Suprapubic skin (tissue), 4 donors: ENCODE results near the gene OR4D9. TPM values are rescaled to one million over a fixed set of nuclear protein-coding genes. Genes with fewer than 3 reads are reported as not detected.
A peak's percentile ranks its signal among the peaks of the same experiment; 100 is the strongest.

Source experiments
- DNase-seq, 2 donors: peaks; one replicate each; pipeline ENCODE4 v3.0.0-alpha.2; 2019; ENCODE audit warnings: low spot score in 2 of 2
- H3K27ac ChIP-seq: fragments of 200-600 bp; sonication (generic); one replicate; pipeline ENCODE4 v1.5.1; 2019
- H3K27me3 ChIP-seq: fragments of 200-600 bp; sonication (generic); one replicate; pipeline ENCODE4 v1.5.1; 2019
- H3K36me3 ChIP-seq: fragments of 200-600 bp; sonication (generic); one replicate; pipeline ENCODE4 v1.5.1; 2019
- H3K4me1 ChIP-seq: fragments of 200-600 bp; sonication (generic); one replicate; pipeline ENCODE4 v1.5.1; 2019
- H3K4me3 ChIP-seq: fragments of 200-600 bp; sonication (generic); one replicate; pipeline ENCODE4 v1.5.1; 2019; ENCODE audit warnings: mild to moderate bottlenecking
- H3K9me3 ChIP-seq: fragments of 200-600 bp; sonication (generic); one replicate; pipeline ENCODE4 v1.5.1; 2019
- EP300 ChIP-seq: sonication (generic); formaldehyde crosslinking; IDR thresholded peaks from one replicate; pipeline ENCODE4 v1.6.1; 2017; ENCODE audit warnings: antibody characterized with exemption
- POLR2A ChIP-seq, 2 donors: fragments of 450-650 bp; IDR thresholded peaks; one replicate each; pipeline ENCODE4 v1.6.1; 2017; ENCODE audit warnings: antibody characterized with exemption in 2 of 2, mild to moderate bottlenecking in 2 of 2, moderate library complexity in 2 of 2
- POLR2AphosphoS5 ChIP-seq, 3 donors: sonication (generic); formaldehyde crosslinking; IDR thresholded peaks; one replicate each; pipeline ENCODE4 v1.6.1; 2017; ENCODE audit warnings: antibody characterized with exemption in 3 of 3
- WGBS: methylation state at CpG from one replicate; pipeline ENCODE4 v1.1.5; 2018; 5-methylcytosine and 5-hydroxymethylcytosine counted together
- total RNA-seq, 4 donors: library from RNA; depleted of rRNA; stranded (reverse); fragments of >200 nt; gene quantifications; one replicate each; pipeline ENCODE4 v1.1.0, GENCODE V29; 2016
- TF ChIP-seq, protein P1 (sequence below), 2 donors: fragments of 200-600 bp in 1 of 2; fragments of 450-650 bp in 1 of 2; sonication (generic) in 1 of 2; IDR thresholded peaks; one replicate each; pipeline ENCODE4 v1.5.1; 2016 to 2019; ENCODE audit warnings: antibody characterized with exemption in 2 of 2, mild to moderate bottlenecking in 1 of 2, moderate library complexity in 1 of 2

The OR4D9 gene
- total RNA-seq, 4 donors from 2014 or later: not detected

DNA sequence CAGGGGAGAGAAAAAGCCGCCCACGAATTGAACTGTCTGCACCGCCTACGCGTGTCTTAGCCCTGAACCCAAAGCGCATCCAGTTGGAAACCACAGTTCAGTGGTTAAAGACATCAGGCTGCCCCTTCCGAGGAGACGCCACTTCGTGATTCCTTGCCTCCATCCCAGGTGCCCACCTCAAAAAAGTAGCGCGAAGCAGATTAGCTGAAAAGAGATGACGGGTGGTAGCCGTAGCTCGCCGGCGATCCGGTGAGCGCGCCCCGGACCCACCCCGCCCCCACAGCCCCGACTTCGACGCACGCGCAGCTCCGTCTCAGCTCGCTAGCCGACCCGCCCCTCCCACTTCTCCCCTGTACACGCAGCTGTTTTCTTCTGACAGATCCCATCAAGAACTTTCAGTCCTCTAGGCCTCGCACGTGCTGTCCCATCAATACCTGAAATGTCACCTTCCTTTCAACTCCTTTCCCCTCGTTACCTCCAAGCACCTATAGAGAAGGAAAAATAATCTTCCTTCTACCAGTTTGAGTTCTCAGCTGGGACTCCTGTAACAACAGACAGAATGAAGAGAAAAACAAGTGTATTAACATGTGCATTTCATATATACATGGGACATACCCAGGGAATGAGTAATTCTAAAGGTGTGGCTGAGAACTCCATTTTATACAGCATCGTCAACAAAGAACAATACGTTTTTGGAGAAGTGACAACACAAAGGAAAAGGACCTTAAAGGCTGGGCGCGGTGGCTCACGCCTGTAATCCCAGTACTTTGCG, 49.5 kb downstream of the OR4D9 start:
- Histone ChIP-seq H3K27me3 (no peaks in the 10 kb centered on the region), H3K4me1 (peaks cover 30% of the 10 kb centered on the region), H3K9me3 (no peaks in the 10 kb centered on the region), H3K4me3 (peak overlapping the region; percentile 65), H3K36me3 (no peaks in the 10 kb centered on the region), H3K27ac (peak overlapping the region; percentile 87)
- DNase-seq: peak; percentile 90 to 93
- 13% methylated on average over 15 of the region's 40 CpGs for WGBS
- TF ChIP-seq EP300 (no peak), POLR2A (IDR thresholded peaks at IDR 0.05) (no peak), POLR2AphosphoS5 (IDR thresholded peaks at IDR 0.05) (no peak)
- TF ChIP-seq, protein P1, sequence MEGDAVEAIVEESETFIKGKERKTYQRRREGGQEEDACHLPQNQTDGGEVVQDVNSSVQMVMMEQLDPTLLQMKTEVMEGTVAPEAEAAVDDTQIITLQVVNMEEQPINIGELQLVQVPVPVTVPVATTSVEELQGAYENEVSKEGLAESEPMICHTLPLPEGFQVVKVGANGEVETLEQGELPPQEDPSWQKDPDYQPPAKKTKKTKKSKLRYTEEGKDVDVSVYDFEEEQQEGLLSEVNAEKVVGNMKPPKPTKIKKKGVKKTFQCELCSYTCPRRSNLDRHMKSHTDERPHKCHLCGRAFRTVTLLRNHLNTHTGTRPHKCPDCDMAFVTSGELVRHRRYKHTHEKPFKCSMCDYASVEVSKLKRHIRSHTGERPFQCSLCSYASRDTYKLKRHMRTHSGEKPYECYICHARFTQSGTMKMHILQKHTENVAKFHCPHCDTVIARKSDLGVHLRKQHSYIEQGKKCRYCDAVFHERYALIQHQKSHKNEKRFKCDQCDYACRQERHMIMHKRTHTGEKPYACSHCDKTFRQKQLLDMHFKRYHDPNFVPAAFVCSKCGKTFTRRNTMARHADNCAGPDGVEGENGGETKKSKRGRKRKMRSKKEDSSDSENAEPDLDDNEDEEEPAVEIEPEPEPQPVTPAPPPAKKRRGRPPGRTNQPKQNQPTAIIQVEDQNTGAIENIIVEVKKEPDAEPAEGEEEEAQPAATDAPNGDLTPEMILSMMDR (IDR thresholded peaks at IDR 0.05): no peak

- Histone ChIP-seq H3K27me3 (no peaks in the 10 kb centered on the region), H3K36me3 (no peaks in the 10 kb centered on the region), H3K9me3 (no peaks in the 10 kb centered on the region), H3K4me3 (no peak overlapping the region), H3K27ac (no peak overlapping the region), H3K4me1 (peaks cover 27% of the 10 kb centered on the region)
- WGBS: 80% methylated on average over 3 of the region's 3 CpGs
- no peak for DNase-seq
- TF ChIP-seq, protein P1 (IDR thresholded peaks at IDR 0.05): no peak
- TF ChIP-seq POLR2A (IDR thresholded peaks at IDR 0.05) (no peak), POLR2AphosphoS5 (IDR thresholded peaks at IDR 0.05) (no peak), EP300 (no peak)
Measured at GRCh38 chr11:59562292-59562691, 51.0 kb downstream of the OR4D9 start.

Other genes with a start within 250 kb of the OR4D9 start
- gene OR5AN1, start 152.6 kb upstream of the OR4D9 start, total RNA-seq: not detected
- gene OR5A2, start 85.1 kb upstream of the OR4D9 start, total RNA-seq: under 1 TPM in 1 of 4 donors, not detected in 3; 0.16 TPM
- gene OR5A1, start 75.1 kb upstream of the OR4D9 start, total RNA-seq: under 1 TPM in 1 of 4 donors, not detected in 3; 0.04 TPM
- gene OR4D6, start 54.6 kb upstream of the OR4D9 start, total RNA-seq: not detected
- not detected for gene OR4D10, start 38.2 kb upstream of the OR4D9 start, total RNA-seq
- gene OR4D11, start 8.0 kb upstream of the OR4D9 start, total RNA-seq: not detected
- gene OSBP, start 104.2 kb downstream of the OR4D9 start, total RNA-seq: 10 to 100 TPM; 37.2 to 71.5 (median 49.6) TPM
- gene PATL1, start 157.5 kb downstream of the OR4D9 start, total RNA-seq: 10 to 100 TPM; 14.3 to 23.2 (median 19.2) TPM
- gene OR10V1, start 202.3 kb downstream of the OR4D9 start, total RNA-seq: not detected
- 10 to 100 TPM; 24.1 to 48.2 (median 29.9) TPM for gene STX3, start 243.8 kb downstream of the OR4D9 start, total RNA-seq